ENCODE results near the gene KCNIP2.

- TF ChIP-seq CTCF (IDR thresholded peaks at IDR 0.05 in 2 of 3, conservative IDR thresholded peaks at IDR 0.05 in 1 of 3; ENCODE audit: borderline replicate concordance in 1 of 3, insufficient read depth in 1 of 3, low read depth in 2 of 3, low read length in 2 of 3): no peak
- TF ChIP-seq EZH2 (IDR thresholded peaks at IDR 0.05): no peak
- no peak for TF ChIP-seq POLR2AphosphoS5 (IDR thresholded peaks at IDR 0.05; ENCODE audit: low read depth, low read length)
- no peak for TF ChIP-seq EZH2phosphoT487 (IDR thresholded peaks at IDR 0.05; ENCODE audit: borderline replicate concordance)
- TF ChIP-seq POLR2A (IDR thresholded peaks at IDR 0.05; ENCODE audit: borderline replicate concordance, extremely low read depth, insufficient read depth, insufficient read length): no peak
- TF ChIP-seq SIN3A (IDR thresholded peaks at IDR 0.05; ENCODE audit: low read depth): no peak
- TF ChIP-seq ELF1 (IDR thresholded peaks at IDR 0.05; ENCODE audit: borderline replicate concordance, low read depth): no peak
- no peak for TF ChIP-seq SP1 (IDR thresholded peaks at IDR 0.05; ENCODE audit: low read depth)
- no peak for TF ChIP-seq JUND (IDR thresholded peaks at IDR 0.05)
- no peak for TF ChIP-seq ZNF274 (IDR thresholded peaks at IDR 0.05; ENCODE audit: low read depth, low read length)
These were observed 24.5 kb downstream of the KCNIP2 start for GRCh38 chr10:101818872-101819633.

All from HCT116 (cell line).